GM10248 (cell line): ENCODE measurements around the gene EHMT1.

Experiments used
- CTCF ChIA-PET: fragments of 300-600 bp; sonication (Branson Sonifier 250); formaldehyde crosslinking; extraction: SDS; loops from one replicate; lab custom pipeline; 2021; ENCODE audit warnings: antibody characterized with exemption; lab: Yijun Ruan, JAX
- POLR2A ChIA-PET: fragments of 350-650 bp; sonication (Branson Sonifier 250); formaldehyde crosslinking; extraction: SDS; loops from one replicate; lab custom pipeline; 2020; ENCODE audit warnings: antibody characterized with exemption; lab: Yijun Ruan, JAX
- DNase-seq: peaks from one replicate; pipeline ENCODE4 v3.0.0; 2012; ENCODE audit errors: extremely low spot score
- CTCF ChIP-seq: IDR thresholded peaks from 2 replicates; pipeline ENCODE4 v1.5.1; 2012; ENCODE audit warnings: mild to moderate bottlenecking, low read depth; ENCODE audit errors: extremely low read depth, missing control alignments, control extremely low read depth

EHMT1 gene

GRCh38 chr9:137815256-137816255, 196.8 kb downstream of the EHMT1 start:
- POLR2A ChIA-PET: interaction anchor here (0.6 kb wide), 1 partner anchor 48 kb away, joined by 6 read pairs; no protein-coding TSS in a partner anchor
- no peak for TF ChIP-seq CTCF
- DNase-seq: no peak
- CTCF ChIA-PET: no interaction called here

DNA sequence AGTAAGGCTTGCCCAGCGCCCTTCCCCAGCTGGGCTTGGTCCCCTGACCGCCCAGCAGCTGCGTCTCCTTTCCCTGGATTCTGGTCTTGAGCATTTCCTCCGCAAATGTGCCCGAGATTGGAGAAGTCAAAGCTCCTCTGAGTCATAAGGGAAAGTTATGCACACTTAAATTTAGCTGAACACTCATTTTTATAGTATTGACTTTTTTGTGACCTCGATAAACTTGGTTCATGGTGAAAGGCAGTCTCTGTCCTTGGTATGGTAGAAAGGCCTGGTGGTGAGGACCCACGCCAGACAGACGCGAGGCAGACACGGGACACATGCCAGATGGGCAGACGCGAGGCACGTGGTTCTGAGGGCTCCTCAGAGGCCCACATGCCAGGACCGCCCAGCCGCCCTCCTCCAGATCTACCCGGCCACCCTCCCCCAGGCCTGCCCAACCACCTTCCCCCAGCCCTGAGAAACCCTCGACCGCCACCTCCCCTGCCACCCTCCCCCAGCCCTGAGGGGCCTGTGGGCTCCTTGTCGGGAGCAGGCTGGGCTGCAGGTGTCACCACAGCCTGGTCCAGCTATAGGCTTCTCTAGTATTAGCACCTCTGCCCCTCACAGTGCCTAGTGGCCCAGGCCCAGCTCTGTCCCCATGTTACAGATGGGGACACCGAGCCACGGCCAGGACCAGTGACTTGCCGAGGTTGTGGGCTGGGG, 197.9 kb downstream of the EHMT1 start:
- no peak for TF ChIP-seq CTCF
- POLR2A ChIA-PET: no interaction called here
- peak; percentile 73 for DNase-seq
- CTCF ChIA-PET: interaction anchor here (1.3 kb wide), 2 partner anchors 8 to 144 kb away, joined by 3 read pairs; no protein-coding TSS in a partner anchor

- CTCF ChIA-PET: interaction anchor here (1.3 kb wide), 2 partner anchors 9 to 145 kb away, joined by 3 read pairs; no protein-coding TSS in a partner anchor
- TF ChIP-seq CTCF: no peak
- POLR2A ChIA-PET: no interaction called here
- no peak for DNase-seq
These were observed 198.7 kb downstream of the EHMT1 start for GRCh38 chr9:137817236-137818200.

GRCh38 chr9:137818286-137818685, 199.5 kb downstream of the EHMT1 start:
- TF ChIP-seq CTCF: no peak
- CTCF ChIA-PET: no interaction called here
- DNase-seq: no peak
- POLR2A ChIA-PET: no interaction called here

DNA sequence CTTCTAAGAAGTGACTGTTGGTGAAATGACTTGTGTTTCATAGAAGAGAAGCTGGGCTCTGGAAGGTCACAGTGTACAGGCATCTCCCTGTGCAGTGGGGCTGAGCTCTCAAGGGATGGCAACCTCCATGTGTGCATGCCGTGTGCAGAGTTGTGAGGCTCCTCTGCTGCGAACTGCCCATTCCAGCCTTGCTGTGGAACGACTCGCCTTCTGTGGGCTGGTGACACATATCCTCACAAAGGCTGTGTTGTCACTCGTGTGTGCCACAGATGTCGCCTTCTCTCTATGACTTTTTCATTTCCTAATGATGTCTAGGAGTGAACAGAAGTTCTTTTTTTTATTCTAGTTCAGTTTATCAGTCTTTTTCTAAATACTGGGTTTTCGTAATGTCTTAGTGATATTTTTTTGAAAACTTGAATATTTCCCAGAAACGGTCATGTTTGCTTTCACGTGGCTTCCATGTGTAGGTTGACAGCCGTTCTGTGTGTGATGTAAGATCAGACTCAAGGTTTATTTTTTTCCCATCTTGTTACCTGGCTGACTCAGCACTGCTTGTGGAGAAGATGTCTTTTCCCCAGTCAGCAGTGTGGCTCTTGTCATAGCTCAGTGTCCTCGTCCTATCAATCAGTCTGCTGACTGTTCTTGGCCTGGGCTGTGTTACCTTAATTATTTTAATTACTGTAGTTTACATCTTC, 201.5 kb downstream of the EHMT1 start:
- POLR2A ChIA-PET: no interaction called here

More for the DNA sequence above, 201.5 kb downstream of the EHMT1 start:
- DNase-seq: no peak
- no peak for TF ChIP-seq CTCF
- CTCF ChIA-PET: no interaction called here
